Measurements from ENCODE around the gene RAB3C.
"Not testable (repeated sequence)": the region's sequence is repeated elsewhere in the genome, so short reads cannot be mapped to it uniquely, and the experiment has no call there.

The RAB3C gene

DNA sequence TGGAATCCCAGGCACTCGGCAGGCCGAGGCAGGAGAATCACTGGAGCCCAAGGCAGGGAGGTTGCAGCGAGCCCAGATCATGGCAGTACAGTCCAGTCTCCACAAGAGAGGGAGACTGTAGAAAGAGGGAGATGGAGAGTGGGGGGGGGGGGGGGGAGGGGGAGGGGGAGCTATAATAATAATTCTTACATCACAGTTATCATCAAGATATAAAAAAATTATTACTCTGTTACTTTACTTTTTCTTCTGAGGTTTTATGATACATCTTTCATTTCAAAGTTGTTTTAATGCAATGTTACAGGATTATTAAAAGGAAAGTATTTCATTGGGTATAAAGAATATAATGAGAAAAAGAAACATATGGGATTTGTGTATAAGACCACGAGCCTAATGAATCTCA lies 17.8 kb upstream of the RAB3C start:
- H3K36me3 ChIP-seq (ENCODE audit: low read depth) = no peaks in the 10 kb centered on the region

DNA sequence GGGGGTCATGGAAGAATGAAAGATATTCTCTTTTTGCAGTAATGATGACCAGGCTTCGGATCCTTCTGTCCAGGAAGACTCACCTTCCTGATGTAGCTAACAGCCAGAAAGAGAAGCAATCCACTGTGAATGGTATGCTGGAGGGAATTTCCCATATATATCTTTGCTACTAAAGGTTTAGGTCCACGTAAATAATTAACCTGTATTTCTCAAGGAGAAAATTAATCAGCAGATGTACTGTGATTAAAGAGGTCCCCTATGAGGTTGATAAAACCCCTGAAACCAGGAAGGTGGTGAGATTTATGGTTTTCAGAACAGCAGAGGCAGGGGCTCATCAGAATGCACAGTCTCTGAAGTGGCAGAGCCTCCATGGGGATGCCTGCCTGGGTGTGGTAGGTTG lies 11.4 kb upstream of the RAB3C start:
- DNase-seq (ENCODE audit: low spot score) (no peak), ATAC-seq (ENCODE audit: low read depth) (no peak)
- Histone ChIP-seq H3K9me3 (ENCODE audit: severe bottlenecking) (no peaks in the 10 kb centered on the region), H3K27ac (ENCODE audit: poor library complexity, severe bottlenecking) (no peak overlapping the region), H3K4me3 (ENCODE audit: severe bottlenecking) (no peak overlapping the region), H3K4me1 (ENCODE audit: insufficient read depth, poor library complexity, severe bottlenecking) (no peaks in the 10 kb centered on the region), H3K27me3 (ENCODE audit: insufficient read depth, poor library complexity, severe bottlenecking) (peaks cover 24% of the 10 kb centered on the region), H3K36me3 (ENCODE audit: low read depth) (no peaks in the 10 kb centered on the region)
- TF ChIP-seq, protein P1, sequence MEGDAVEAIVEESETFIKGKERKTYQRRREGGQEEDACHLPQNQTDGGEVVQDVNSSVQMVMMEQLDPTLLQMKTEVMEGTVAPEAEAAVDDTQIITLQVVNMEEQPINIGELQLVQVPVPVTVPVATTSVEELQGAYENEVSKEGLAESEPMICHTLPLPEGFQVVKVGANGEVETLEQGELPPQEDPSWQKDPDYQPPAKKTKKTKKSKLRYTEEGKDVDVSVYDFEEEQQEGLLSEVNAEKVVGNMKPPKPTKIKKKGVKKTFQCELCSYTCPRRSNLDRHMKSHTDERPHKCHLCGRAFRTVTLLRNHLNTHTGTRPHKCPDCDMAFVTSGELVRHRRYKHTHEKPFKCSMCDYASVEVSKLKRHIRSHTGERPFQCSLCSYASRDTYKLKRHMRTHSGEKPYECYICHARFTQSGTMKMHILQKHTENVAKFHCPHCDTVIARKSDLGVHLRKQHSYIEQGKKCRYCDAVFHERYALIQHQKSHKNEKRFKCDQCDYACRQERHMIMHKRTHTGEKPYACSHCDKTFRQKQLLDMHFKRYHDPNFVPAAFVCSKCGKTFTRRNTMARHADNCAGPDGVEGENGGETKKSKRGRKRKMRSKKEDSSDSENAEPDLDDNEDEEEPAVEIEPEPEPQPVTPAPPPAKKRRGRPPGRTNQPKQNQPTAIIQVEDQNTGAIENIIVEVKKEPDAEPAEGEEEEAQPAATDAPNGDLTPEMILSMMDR (IDR thresholded peaks at IDR 0.05; ENCODE audit: poor library complexity, severe bottlenecking) = no peak

More for the DNA sequence above, 17.8 kb upstream of the RAB3C start:
- no peaks in the 10 kb centered on the region for H3K9me3 ChIP-seq (ENCODE audit: severe bottlenecking)
- DNase-seq (ENCODE audit: low spot score) (no peak), ATAC-seq (ENCODE audit: low read depth) (no peak)
- TF ChIP-seq, protein P1 (IDR thresholded peaks at IDR 0.05; ENCODE audit: poor library complexity, severe bottlenecking) = no peak
- no peak overlapping the region for H3K4me3 ChIP-seq (ENCODE audit: severe bottlenecking)
- peaks cover 13% of the 10 kb centered on the region for H3K27me3 ChIP-seq (ENCODE audit: insufficient read depth, poor library complexity, severe bottlenecking)
- no peak overlapping the region for H3K27ac ChIP-seq (ENCODE audit: poor library complexity, severe bottlenecking)
- H3K4me1 ChIP-seq (ENCODE audit: insufficient read depth, poor library complexity, severe bottlenecking) = no peaks in the 10 kb centered on the region

DNA sequence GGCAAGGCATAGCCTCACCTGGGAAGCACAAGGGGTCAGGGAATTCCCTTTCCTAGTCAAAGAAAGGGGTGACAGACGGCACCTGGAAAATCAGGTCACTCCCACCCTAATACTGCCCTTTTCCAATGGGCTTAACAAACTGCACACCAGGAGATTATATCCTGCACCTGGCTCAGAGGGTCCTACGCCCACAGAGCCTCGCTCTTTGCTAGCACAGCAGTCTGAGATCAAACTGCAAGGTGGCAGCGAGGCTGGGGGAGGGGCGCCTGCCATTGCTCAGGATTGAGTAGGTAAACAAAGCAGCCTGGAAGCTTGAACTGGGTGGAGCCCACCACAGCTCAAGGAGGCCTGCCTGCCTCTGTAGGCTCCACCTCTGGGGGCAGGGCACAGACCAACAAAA lies 9.9 kb upstream of the RAB3C start:
- H3K27ac ChIP-seq (ENCODE audit: poor library complexity, severe bottlenecking); H3K9me3 ChIP-seq (ENCODE audit: severe bottlenecking); H3K4me3 ChIP-seq (ENCODE audit: severe bottlenecking); H3K4me1 ChIP-seq (ENCODE audit: insufficient read depth, poor library complexity, severe bottlenecking); DNase-seq (ENCODE audit: low spot score); ATAC-seq (ENCODE audit: low read depth); H3K36me3 ChIP-seq (ENCODE audit: low read depth): not testable (repeated sequence)
- peaks cover 19% of the 10 kb centered on the region for H3K27me3 ChIP-seq (ENCODE audit: insufficient read depth, poor library complexity, severe bottlenecking)

DNA sequence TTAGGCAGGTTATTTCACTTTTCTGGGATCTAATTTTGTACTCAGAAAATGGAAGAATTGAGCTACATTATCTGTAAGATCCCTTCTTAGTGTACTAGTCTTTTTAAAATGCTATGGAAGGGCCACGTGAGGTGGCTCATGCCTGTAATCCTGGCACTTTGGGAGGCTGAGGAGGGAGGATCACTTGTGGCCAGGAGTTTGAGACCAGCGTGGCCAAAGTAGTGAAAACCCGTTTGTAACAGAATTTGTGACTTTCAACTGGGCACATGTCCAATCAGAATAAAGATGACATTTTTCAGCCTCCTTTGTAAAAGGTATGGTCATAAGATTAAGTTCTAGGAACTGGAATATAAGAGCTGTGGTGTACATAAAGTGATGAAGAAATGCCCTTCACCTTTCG lies 3.1 kb upstream of the RAB3C start:
- Histone ChIP-seq H3K36me3 (ENCODE audit: low read depth) (no peaks in the 10 kb centered on the region), H3K27ac (ENCODE audit: poor library complexity, severe bottlenecking) (no peak overlapping the region), H3K9me3 (ENCODE audit: severe bottlenecking) (no peaks in the 10 kb centered on the region), H3K4me3 (ENCODE audit: severe bottlenecking) (no peak overlapping the region), H3K27me3 (ENCODE audit: insufficient read depth, poor library complexity, severe bottlenecking) (peaks cover 45% of the 10 kb centered on the region), H3K4me1 (ENCODE audit: insufficient read depth, poor library complexity, severe bottlenecking) (no peaks in the 10 kb centered on the region)
- ATAC-seq (ENCODE audit: low read depth) (no peak), DNase-seq (ENCODE audit: low spot score) (no peak)
- TF ChIP-seq, protein P1 (IDR thresholded peaks at IDR 0.05; ENCODE audit: poor library complexity, severe bottlenecking) = no peak

DNA sequence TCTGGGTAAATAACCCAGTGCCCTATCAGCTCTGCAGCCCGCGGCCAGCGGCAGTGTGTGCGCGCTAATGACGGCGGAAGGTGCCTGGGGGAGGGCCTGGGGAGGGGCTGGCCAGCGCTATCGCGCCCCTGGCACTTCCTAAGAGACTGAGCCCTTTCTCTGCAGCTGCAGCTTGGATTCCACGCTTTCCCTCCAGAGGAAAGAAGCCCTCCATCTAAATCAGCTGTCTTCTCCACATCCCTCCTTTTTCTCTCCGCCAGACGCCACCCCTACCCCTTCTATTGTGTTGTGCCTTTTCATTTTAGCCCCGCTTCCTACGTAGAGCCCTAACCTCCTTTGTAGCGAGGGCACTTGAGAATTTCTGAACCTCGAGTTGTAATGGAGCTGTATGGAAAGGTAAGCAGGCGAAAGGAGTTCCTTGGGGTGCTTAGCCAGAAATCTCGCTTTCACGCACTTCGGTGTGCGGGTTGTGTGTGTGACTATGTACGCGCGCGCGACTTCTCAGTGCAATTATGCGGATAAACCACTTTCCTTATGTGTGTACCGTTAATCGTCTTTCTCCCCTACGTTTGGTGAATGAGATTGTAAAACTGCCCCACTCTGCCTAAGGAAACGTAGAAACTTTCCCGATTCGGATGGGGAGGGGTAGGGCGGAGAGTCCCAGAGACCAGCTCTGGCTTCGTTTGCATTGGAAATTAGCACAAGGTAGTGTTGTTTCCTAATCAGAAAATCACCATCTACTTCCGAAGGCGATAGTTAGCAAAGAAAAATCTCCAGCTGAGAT lies 664 bp upstream of the RAB3C start:
- no peak for DNase-seq (ENCODE audit: low spot score)
- no peaks in the 10 kb centered on the region for H3K36me3 ChIP-seq (ENCODE audit: low read depth)

More for the DNA sequence above, 664 bp upstream of the RAB3C start:
- H3K4me3 ChIP-seq (ENCODE audit: severe bottlenecking) = peak overlapping the region; percentile 39
- H3K9me3 ChIP-seq (ENCODE audit: severe bottlenecking) = no peaks in the 10 kb centered on the region
- no peaks in the 10 kb centered on the region for H3K4me1 ChIP-seq (ENCODE audit: insufficient read depth, poor library complexity, severe bottlenecking)
- H3K27me3 ChIP-seq (ENCODE audit: insufficient read depth, poor library complexity, severe bottlenecking) = peaks cover 63% of the 10 kb centered on the region
- H3K27ac ChIP-seq (ENCODE audit: poor library complexity, severe bottlenecking) = no peak overlapping the region
- TF ChIP-seq, protein P1 (IDR thresholded peaks at IDR 0.05; ENCODE audit: poor library complexity, severe bottlenecking) = no peak
- ATAC-seq (ENCODE audit: low read depth) = peak; percentile 24
